IPS-18c (cell line): ENCODE measurements around the gene TNKS2.
"Not testable (repeated sequence)": the region's sequence is repeated elsewhere in the genome, so short reads cannot be mapped to it uniquely, and the experiment has no call there.

Source experiments
- H3K4me3 ChIP-seq: 2 replicates; pipeline ENCODE4 v1.7.0; 2013; ENCODE audit warnings: low read depth, mild to moderate bottlenecking, low read length, moderate library complexity; ENCODE audit not compliant: insufficient read depth
- H3K9me3 ChIP-seq: one replicate; pipeline ENCODE4 v1.6.1; 2013; ENCODE audit warnings: mild to moderate bottlenecking, low read length, moderate library complexity; ENCODE audit not compliant: control insufficient read depth, insufficient read depth

TNKS2 gene

DNA sequence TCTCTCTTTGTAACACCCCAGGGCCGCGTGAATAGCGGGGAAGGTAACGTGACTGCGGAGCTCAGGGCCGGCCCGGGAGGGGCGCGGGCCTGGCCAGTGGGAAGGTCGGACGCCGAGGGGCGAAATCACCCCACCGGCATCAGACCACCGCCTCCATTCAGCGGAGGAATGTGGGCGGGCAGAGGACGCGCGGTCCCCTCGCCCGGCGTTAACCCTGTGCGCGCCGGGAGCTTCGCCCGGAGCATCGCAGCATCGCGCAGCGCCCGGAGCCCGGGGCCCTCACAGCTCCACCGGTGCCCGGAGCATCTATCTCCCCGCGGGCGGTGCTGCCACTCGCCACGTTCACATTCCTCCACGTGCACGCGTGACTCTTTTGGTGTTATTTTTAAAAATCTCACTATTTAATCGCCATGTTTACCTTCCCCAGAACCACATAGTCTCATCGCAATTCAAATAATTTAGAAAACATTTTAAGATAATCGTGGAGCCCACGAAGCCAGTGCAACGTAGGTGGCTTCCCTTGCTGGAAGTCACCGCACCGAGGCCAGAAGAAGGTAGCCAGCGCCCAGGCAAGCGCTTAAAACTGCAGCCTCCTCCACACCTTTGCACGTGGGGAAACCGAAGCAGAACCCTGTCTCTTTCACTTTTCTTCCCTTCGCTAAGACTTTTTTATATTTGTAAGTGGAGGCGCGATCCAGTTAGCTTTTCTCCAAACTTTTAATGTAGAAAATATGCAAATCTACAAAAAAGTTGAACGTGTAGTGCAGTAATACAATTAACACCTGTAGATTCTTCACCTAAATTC, 89.2 kb downstream of the TNKS2 start:
- Histone ChIP-seq H3K9me3 (peaks cover 2% of the 10 kb centered on the region), H3K4me3 (peak overlapping the region; percentile 50)

DNA sequence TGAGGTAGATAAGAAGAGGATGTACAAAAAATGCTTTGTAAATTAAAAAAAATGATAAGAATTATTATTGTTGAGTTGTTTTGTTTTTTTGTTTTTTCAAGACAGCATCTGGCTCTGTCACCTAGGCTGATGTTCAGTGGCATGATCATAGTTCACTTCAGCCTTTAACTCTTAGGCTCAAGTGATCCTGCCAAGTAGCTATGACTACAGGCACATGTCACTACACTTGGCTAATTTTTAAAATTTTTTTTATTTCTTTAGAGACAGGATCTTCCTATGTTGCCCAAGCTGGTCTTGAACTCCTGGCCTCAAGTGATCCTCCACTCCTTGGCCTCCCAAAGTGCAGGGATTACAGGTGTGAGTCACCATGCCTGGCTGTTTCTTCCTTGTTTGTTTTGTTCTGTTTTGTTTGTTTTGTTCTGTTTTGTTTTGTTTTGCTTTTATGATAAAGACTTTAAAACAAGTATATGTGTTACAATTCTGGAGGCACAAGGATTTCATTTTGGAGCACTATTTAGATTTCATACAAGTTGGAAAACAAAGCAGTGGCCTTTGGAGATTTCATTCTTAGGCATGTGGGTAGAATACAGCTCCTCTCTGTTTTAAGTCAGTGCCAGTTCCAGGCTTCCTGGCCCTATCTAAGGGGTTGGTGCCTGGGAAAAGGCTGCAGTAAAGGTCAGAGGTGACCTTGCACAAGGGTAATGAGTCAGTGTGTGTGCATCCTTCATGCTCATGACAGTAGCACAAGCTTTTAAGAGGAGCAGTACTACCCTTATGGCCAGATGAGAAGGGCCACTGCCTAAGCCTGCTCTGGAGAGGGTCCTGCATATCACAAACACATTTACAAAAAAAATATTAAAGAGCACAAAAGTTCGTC, 93.1 kb downstream of the TNKS2 start:
- Histone ChIP-seq H3K4me3 (no peak overlapping the region), H3K9me3 (peaks cover 2% of the 10 kb centered on the region)

DNA sequence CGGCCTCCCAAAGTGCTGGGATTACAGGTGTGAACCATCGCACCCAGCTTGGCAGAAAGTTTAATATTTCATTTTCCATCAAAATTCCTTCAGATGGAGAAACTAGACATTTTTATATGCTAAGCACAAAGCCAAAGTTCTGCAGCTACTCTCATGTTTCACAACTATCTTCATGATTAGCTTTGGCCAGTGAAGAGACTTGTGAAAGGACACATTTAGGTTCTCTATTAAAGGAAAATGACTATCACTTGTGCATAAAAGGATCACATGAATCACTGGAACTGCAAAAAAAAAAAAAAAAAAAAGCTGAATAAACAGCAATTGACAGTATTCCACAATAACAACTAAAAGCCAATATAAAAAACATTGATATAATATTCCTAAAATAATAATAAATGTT, 94.8 kb downstream of the TNKS2 start:
- H3K9me3 ChIP-seq = peaks cover 2% of the 10 kb centered on the region
- H3K4me3 ChIP-seq = no peak overlapping the region

DNA sequence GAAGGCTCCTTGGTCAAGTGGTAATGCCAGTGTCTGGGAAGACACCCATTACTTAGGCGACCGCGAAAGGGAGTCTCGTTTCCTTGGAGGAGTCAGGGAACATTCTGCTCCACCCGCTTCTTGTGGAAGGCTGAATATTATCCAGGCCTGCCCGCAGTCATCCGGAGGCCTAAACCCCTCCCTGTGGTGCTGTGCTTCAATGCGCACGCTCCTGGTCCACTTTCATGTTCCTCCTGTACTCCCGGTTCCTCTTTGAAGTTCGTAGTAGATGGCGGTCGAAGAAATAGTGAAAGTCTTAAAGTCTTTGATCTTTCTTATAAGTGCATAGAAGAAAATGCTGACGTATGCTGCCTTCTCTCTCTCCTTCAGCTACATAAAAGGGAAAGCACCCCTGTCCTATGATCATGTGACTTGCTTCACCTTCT, 96.0 kb downstream of the TNKS2 start:
- H3K4me3 ChIP-seq, H3K9me3 ChIP-seq: not testable (repeated sequence)

DNA sequence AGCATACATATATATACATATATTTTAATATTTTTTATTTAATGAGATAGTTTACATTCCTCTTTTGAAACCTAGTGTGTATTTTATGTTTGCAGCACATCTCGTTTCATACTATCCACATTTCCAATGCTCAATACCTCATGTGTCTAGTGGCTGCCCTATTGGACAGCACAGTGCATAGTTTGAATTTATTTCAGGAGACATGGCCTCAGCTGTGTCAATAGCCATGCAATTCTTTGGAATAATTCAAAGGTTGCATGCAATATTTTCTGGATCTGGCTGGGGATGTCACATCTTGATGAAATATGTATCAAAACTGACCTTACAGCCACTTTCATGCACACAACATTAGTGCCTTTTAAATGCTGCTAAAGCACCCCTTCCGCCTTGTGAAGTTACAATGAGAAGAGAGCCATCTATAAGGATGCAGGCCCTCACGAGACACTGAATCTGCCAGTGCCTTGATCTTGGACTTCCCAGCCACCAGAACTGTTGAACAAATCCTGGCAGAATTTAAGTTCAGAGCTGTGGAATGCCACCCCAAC, 98.1 kb downstream of the TNKS2 start:
- no peaks in the 10 kb centered on the region for H3K9me3 ChIP-seq

DNA sequence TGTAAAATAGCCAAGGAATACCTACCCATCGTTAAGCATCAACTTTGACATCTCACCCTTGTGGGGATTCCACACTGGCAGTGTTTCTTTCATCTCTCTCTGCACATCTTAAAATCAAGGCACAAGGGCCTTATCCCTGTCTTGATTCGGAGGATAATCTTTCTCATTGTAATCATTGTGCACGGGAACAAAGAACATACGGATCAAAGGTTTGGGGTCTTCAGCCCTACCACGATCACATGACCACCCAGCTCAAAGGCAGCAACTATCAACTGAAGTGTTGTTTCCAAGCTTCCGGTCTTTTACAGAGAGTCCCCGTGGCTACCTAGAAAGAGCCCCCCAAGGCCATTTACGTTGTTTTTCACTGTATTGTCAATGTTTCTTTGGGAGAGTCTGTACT, 99.2 kb downstream of the TNKS2 start:
- Histone ChIP-seq H3K4me3 (no peak overlapping the region), H3K9me3 (no peaks in the 10 kb centered on the region)

More for the DNA sequence above, 98.1 kb downstream of the TNKS2 start:
- no peak overlapping the region for H3K4me3 ChIP-seq

DNA sequence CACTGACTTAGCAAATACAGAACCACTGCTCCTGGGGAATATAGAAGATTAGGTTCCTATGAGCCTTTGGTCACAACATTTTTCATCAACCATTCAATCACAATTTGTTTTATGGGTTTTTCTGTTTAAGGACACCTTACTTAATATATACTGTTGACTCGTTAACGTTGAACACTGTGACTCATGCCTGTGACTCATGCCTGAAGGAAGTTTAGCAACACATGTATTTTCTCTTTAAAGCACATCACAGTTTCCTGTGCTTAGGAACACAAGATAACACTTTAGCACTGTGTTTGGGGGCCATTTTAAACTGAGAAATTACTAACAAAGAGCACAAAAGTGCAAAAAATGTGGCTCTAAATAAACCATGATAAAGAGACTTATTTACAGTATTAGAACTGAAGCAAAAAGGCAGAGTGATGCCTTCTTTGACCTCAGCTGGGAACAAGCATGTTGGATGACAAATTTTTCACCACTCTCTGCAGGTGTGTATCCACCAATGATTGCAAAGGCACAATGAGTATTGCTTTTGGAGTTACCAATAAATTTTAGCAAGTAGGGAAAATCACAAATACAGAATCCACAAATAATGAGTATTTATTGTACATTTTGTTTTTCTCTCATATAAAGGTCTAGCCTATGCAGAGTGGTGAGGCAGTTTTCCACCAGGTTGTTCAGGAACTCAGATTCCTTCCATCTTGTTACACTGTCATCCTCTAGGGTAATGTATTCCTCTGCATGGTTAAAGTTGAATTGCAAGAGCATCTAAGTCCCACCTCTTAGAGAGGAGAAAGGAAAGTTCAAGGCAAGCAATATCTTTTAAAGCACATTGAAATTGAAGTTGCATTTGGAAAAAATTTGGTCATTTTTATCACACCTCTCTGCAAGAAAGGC, 103.8 kb downstream of the TNKS2 start:
- Histone ChIP-seq H3K9me3 (no peaks in the 10 kb centered on the region), H3K4me3 (no peak overlapping the region)

DNA sequence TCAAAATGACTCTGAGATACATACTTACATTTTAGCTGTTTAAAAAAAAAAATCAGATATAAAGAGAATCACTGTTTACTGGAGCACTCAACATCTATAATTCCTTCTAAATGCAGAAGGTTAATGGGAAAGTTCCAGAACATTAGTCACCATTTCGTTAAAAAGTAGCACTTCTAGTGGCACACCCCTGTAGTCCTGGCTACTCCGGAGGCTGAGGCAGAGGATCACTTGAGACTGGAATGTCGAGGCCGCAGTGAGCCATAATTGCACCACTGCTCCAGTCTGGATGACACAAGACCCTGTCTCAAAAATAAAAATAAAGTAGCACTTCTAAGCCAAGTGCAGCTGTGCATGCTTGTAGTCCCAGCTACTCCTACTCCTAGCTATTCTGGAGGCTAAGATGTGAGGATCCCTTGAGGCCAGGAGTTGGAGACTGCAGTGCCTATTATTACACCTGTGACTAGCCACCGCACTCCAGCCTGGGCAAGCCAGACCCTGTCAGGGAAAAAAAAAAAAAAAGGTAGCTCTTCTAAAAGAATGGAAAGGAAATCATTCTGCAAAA, 108.9 kb downstream of the TNKS2 start:
- peak overlapping the region; percentile 84; the same call in 1 of the 2 replicates for H3K4me3 ChIP-seq
- no peaks in the 10 kb centered on the region for H3K9me3 ChIP-seq

DNA sequence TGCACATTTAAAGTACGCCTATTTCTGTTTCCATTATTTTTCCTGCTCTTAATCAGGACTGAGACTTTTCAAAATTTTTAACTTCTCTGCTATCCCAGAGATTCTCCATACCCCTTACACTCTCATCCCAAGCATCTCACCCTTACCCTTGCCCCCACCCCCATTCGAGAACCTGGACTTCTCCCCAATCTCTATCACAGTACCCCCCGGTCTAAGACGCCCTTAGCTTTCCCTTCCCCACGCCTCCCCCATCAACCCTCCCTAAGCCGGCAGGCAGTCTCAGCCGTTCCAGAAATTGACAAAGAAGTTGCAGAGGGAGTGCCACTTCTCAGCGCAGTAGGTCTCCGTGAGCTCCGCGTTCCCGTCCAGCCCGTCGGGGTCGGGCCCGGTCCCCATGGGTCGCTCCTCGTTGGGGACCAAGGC, 109.7 kb downstream of the TNKS2 start:
- peak overlapping the region; percentile 84 for H3K4me3 ChIP-seq
- H3K9me3 ChIP-seq = no peaks in the 10 kb centered on the region

DNA sequence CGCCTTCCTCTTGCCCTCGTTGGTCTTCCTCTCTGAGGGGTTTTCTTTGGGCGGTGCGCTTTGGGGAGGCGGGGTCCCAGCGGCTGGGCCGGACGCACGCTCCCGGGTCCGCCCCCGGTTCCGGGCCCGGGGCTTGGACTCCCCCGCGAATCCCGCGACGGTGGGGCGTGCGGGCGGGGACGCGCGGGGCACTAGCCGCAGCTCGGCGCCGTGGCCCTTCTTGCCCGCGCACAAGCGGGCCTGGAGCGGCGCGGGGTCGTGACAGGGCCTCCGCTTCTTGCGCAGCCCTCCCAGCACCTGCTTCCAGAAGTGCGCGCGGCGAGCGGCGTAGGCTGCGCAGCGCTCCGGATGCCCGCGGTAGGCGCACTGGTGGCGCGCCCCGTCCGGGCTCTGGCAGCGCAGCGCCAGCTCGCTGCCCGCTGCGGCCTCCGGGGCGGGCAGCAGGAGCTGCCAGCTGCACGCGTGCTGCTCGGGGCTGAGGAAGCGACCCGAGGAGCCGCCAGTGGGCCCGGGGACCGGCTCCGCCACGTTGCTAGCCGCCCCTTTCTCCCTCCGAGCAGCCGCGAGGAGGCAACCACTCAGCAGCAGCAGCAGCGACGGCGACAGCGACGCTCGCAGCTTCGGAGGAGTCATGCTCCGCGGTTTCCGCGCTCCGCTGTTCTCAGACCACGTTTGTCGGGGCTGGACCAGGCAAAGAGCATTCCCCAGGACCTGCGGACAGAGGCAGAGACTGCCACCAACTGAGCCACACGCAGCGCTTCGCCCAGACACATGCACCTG, 110.3 kb downstream of the TNKS2 start:
- no peaks in the 10 kb centered on the region for H3K9me3 ChIP-seq
- peak overlapping the region; percentile 84 for H3K4me3 ChIP-seq

DNA sequence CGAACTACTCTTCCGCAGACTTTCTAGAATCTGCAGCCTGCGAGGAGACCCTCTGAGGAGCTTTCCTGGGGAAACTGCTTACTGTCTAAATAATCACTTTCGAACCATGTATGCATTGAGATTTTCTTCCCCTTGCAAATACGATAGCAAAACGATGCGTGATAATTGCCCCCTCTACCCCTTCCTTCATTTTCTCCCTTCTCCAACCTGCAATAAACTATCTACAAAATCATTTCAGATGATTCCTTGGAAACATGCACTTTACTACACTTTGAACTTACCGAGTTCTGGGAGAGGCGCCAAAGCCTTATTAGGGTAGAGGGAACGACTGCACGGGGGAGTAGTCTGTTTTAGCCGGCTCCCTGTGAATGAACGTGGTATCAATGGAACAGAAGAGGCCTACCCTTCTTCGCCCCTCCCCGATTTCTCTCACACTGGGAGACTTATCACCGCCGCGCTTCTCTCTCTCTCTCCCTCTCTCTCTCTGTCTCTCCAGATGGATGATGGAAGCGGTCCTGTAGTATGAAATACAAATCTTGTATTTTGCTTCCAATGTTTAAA, 111.0 kb downstream of the TNKS2 start, which contains the start of gene FGFBP3:
Gene FGFBP3 (minus strand): TSS at position 370 of the 561 bp plus-strand sequence. CDS start 517 bp downstream, outside the sequence.
- H3K9me3 ChIP-seq = no peaks in the 10 kb centered on the region
- H3K4me3 ChIP-seq = peak within 1 kb of the TSS; percentile 84

DNA sequence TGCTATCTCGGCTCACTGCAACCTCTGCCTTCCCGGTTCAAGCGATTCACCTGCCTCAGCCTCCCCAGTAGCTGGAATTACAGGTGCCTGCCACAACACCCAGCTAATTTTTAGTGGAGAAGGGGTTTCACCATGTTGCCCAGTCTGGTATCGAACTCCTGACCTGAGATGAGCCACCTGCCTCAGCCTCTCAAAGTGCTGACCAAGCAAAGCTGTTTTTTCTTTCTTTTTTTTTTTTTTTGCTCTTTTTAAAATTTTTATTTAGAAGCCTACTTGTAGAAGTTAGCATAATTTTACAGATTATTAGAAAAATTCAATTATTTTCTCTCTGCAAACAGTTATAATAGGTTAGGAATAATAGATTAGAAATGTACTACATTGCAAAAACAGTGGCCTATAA, 112.2 kb downstream of the TNKS2 start:
- Histone ChIP-seq H3K9me3 (no peaks in the 10 kb centered on the region), H3K4me3 (no peak overlapping the region)
